OCI-LY7 (cell line): Measurements from ENCODE around the gene TMEM135. TPM values are rescaled to one million over a fixed set of nuclear protein-coding genes. Genes with fewer than 3 reads are reported as not detected.

Experiments used
- BruUV-seq: library from RNA; stranded (reverse); fragments of 400-500 nt; replicated peaks from 2 replicates; lab custom pipeline; 2021; lab: Mats Ljungman, UMichigan
- CTCF ChIA-PET: fragments of 300-600 bp; sonication (Branson Sonifier 250); formaldehyde crosslinking; loops from one replicate; lab custom pipeline; 2022; ENCODE audit warnings: antibody characterized with exemption; ENCODE audit not compliant: unreplicated experiment; lab: Charles Lee
- POLR2A ChIA-PET: fragments of 300-600 bp; sonication (Branson Sonifier 250); formaldehyde crosslinking; loops from one replicate; lab custom pipeline; 2022; ENCODE audit warnings: antibody characterized with exemption; lab: Charles Lee
- DNase-seq: peaks from one replicate; pipeline ENCODE4 v3.0.0-alpha.2; 2015; ENCODE audit warnings: low spot score
- H2AFZ ChIP-seq: fragments of 200-600 bp; sonication (generic), shearing (Covaris generic); 2 replicates; pipeline ENCODE4 v1.6.1; 2014; ENCODE audit warnings: mild to moderate bottlenecking, antibody characterized with exemption, low read length, moderate library complexity
- H3K27ac ChIP-seq: fragments of 200-600 bp; sonication (generic); 2 replicates; pipeline ENCODE4 v1.5.1; 2014; ENCODE audit warnings: mixed run types, low read depth, mild to moderate bottlenecking, moderate library complexity, low read length, inconsistent platforms; ENCODE audit not compliant: poor library complexity, severe bottlenecking
- H3K36me3 ChIP-seq: fragments of 200-600 bp; sonication (generic); 2 replicates; pipeline ENCODE4 v1.6.1; 2014; ENCODE audit warnings: mild to moderate bottlenecking, antibody characterized with exemption, low read length, moderate library complexity, mixed read lengths; ENCODE audit not compliant: insufficient read depth
- H3K4me1 ChIP-seq: fragments of 200-600 bp; sonication (generic); 2 replicates; pipeline ENCODE4 v1.5.1; 2014; ENCODE audit warnings: mild to moderate bottlenecking, low read length; ENCODE audit not compliant: insufficient read depth, poor library complexity, severe bottlenecking
- H3K4me2 ChIP-seq: fragments of 200-600 bp; sonication (generic); 2 replicates; pipeline ENCODE4 v1.6.1; 2014; ENCODE audit warnings: mild to moderate bottlenecking, low read length
- H3K4me3 ChIP-seq: fragments of 200-600 bp; sonication (generic); 2 replicates; pipeline ENCODE4 v1.5.1; 2014; ENCODE audit warnings: mild to moderate bottlenecking, low read depth, low read length; ENCODE audit not compliant: poor library complexity, severe bottlenecking
- H3K79me2 ChIP-seq: fragments of 200-600 bp; sonication (generic); 2 replicates; pipeline ENCODE4 v1.6.1; 2016; ENCODE audit warnings: low read depth, mild to moderate bottlenecking, low read length, moderate library complexity, mixed read lengths; ENCODE audit not compliant: insufficient read depth
- H3K9me2 ChIP-seq: fragments of 200-600 bp; sonication (generic); 2 replicates; pipeline ENCODE4 v1.6.1; 2016; ENCODE audit warnings: mild to moderate bottlenecking, low read length, mixed read lengths; ENCODE audit not compliant: insufficient read depth
- H3K9me3 ChIP-seq: fragments of 200-600 bp; sonication (generic); 2 replicates; pipeline ENCODE4 v1.6.1; 2014; ENCODE audit warnings: mild to moderate bottlenecking, mixed run types, low read length, mixed read lengths
- H4K20me1 ChIP-seq: fragments of 200-600 bp; sonication (generic); 2 replicates; pipeline ENCODE4 v1.6.1; 2014; ENCODE audit warnings: mild to moderate bottlenecking, antibody characterized with exemption, low read length, moderate library complexity, mixed read lengths; ENCODE audit not compliant: insufficient read depth
- EZH2phosphoT487 ChIP-seq: fragments of 200-600 bp; sonication (generic); IDR thresholded peaks from 2 replicates; pipeline ENCODE4 v1.6.1; 2018; ENCODE audit warnings: low read depth, borderline replicate concordance, mild to moderate bottlenecking, mixed run types, antibody characterized with exemption, low read length, moderate library complexity, mixed read lengths
- intact Hi-C: fragments of 100-400 bp; cut with micrococcal nuclease; formaldehyde crosslinking; loops from one replicate; pipeline ENCODE4 v1.10.0; 2022; ENCODE audit not compliant: unreplicated experiment
- total RNA-seq, 2 experiments: library from RNA; depleted of rRNA in 1 of 2; stranded (reverse); fragments of >200 nt in 1 of 2; shearing (Covaris generic) in 1 of 2; gene quantifications; 2 replicates each; pipeline ENCODE4 v1.2.3, GENCODE V29; 2014 to 2022
- TF ChIP-seq, protein P1 (sequence below): fragments of 200-600 bp; sonication (generic); conservative IDR thresholded peaks from 2 replicates; pipeline ENCODE4 v1.5.1; 2014; ENCODE audit warnings: mild to moderate bottlenecking, antibody characterized with exemption, low read length, moderate library complexity, mixed read lengths

Gene TMEM135
- total RNA-seq, 2 experiments from 2014 or later = 14.5 to 56.4 TPM

DNA sequence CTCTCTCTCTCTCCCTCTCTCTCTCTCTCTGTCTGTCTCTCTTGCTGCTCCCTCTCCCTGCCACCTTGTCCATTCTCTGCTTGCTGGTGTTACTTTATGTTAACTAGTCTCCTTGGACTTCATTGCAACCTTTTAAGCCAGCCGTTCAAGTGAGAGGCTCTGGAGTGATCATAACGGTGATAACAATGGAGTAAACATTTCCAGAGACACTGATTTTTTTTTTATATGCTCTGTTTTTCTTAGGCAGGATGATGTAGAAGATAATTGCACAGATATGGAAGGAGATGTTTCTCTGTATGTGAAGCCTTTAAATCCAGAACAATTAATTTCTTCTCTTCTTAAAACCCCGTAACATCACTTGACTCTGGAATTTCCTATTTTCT is 287.7 kb downstream of the TMEM135 start:
- H3K4me1 ChIP-seq = no peaks in the 10 kb centered on the region
- ChIA-PET POLR2A (interaction anchor here (1.3 kb wide), 1 partner anchor 25 kb away, joined by 5 read pairs; no protein-coding TSS in a partner anchor), CTCF (no interaction called here)
- no peaks in the 10 kb centered on the region for H4K20me1 ChIP-seq
- H3K79me2 ChIP-seq = no peaks in the 10 kb centered on the region
- intact Hi-C loops = no loop called here
- no TSS peak for BruUV-seq
- DNase-seq = no peak
- H3K4me2 ChIP-seq = no peak overlapping the region
- no peak overlapping the region for H2AFZ ChIP-seq
- peaks cover 25% of the 10 kb centered on the region for H3K36me3 ChIP-seq
- no peak for TF ChIP-seq EZH2phosphoT487
- TF ChIP-seq, protein P1, sequence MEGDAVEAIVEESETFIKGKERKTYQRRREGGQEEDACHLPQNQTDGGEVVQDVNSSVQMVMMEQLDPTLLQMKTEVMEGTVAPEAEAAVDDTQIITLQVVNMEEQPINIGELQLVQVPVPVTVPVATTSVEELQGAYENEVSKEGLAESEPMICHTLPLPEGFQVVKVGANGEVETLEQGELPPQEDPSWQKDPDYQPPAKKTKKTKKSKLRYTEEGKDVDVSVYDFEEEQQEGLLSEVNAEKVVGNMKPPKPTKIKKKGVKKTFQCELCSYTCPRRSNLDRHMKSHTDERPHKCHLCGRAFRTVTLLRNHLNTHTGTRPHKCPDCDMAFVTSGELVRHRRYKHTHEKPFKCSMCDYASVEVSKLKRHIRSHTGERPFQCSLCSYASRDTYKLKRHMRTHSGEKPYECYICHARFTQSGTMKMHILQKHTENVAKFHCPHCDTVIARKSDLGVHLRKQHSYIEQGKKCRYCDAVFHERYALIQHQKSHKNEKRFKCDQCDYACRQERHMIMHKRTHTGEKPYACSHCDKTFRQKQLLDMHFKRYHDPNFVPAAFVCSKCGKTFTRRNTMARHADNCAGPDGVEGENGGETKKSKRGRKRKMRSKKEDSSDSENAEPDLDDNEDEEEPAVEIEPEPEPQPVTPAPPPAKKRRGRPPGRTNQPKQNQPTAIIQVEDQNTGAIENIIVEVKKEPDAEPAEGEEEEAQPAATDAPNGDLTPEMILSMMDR = no peak
- no peak overlapping the region for H3K4me3 ChIP-seq
- no peaks in the 10 kb centered on the region for H3K9me3 ChIP-seq
- H3K27ac ChIP-seq = no peak overlapping the region
- H3K9me2 ChIP-seq = no peaks in the 10 kb centered on the region

DNA sequence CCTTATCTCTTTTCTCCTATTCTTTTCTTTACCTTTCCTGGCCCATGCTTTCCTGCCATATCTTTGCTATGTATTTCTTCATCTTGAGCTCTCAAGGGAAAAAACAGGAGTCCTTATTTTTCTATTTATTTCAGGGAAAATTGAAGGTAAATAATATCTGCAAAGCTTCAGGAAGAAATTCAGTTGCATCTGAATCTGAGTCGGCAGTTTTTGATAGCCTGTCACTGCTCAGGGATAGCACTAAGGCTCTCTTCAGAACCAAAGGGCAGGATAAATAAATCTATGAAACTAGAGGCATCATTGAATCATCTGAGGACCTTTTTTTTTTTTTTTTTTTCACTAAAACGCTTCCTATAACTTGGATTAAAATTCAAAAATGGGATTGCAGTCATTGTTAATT is 288.9 kb downstream of the TMEM135 start:
- DNase-seq = no peak
- TF ChIP-seq, protein P1 = no peak
- TF ChIP-seq EZH2phosphoT487 = no peak
- Histone ChIP-seq H3K4me3 (no peak overlapping the region), H3K27ac (no peak overlapping the region), H3K4me1 (no peaks in the 10 kb centered on the region), H3K79me2 (no peaks in the 10 kb centered on the region), H3K4me2 (no peak overlapping the region), H3K36me3 (peaks cover 19% of the 10 kb centered on the region), H3K9me3 (no peaks in the 10 kb centered on the region), H3K9me2 (no peaks in the 10 kb centered on the region), H4K20me1 (no peaks in the 10 kb centered on the region), H2AFZ (no peak overlapping the region)
- ChIA-PET CTCF (no interaction called here), POLR2A (interaction anchor here (0.8 kb wide), 1 partner anchor 10 kb away, joined by 3 read pairs; no protein-coding TSS in a partner anchor)
- no TSS peak for BruUV-seq
- intact Hi-C loops = no loop called here

DNA sequence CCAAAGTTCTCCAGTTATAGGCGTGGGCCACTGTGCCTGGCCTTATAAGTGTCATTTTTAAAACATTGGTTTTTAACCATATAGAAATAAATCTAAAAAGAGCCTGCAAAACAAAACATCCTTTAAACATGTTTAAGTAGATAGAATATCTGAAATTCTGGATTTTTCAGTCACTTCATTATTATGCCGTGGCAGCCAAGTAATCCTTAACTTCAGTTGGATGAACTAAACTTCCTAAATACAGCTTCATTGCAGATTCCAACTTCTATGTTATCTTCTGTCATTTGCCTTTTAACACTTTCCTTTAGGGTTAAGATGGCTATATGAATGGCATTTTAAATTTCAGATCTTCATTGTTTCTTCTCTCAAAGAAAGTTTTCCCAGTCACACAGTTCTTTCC is 291.4 kb downstream of the TMEM135 start:
- H3K79me2 ChIP-seq = no peaks in the 10 kb centered on the region
- ChIA-PET POLR2A (interaction anchor here (1.1 to 1.4 kb wide), 2 partner anchors 12 to 34 kb away, joined by 3 read pairs; no protein-coding TSS in a partner anchor), CTCF (no interaction called here)
- intact Hi-C loops = no loop called here
- H3K4me2 ChIP-seq = no peak overlapping the region
- H3K27ac ChIP-seq = no peak overlapping the region
- BruUV-seq = no TSS peak
- peaks cover 5% of the 10 kb centered on the region for H3K36me3 ChIP-seq
- no peak overlapping the region for H2AFZ ChIP-seq
- H3K9me3 ChIP-seq = no peaks in the 10 kb centered on the region
- no peaks in the 10 kb centered on the region for H4K20me1 ChIP-seq
- H3K4me1 ChIP-seq = no peaks in the 10 kb centered on the region
- no peak for TF ChIP-seq EZH2phosphoT487
- no peak overlapping the region for H3K4me3 ChIP-seq
- H3K9me2 ChIP-seq = no peaks in the 10 kb centered on the region
- DNase-seq = no peak
